Tibial nerve (tissue), 4 donors: Measurements from ENCODE around the gene CGB7. TPM values are rescaled to one million over a fixed set of nuclear protein-coding genes. Genes with fewer than 3 reads are reported as not detected.

Experiments
- DNase-seq, 2 donors: peaks; one replicate each; pipeline ENCODE4 v3.0.0-alpha.2; 2019; ENCODE audit warnings: low spot score in 2 of 2
- H3K27ac ChIP-seq, 4 donors: fragments of 200-600 bp; sonication (generic) in 3 of 4; one replicate each; pipeline ENCODE4 v1.5.1; 2017 to 2019; ENCODE audit warnings: mild to moderate bottlenecking in 1 of 4
- H3K27me3 ChIP-seq, 2 donors: fragments of 200-600 bp; sonication (generic) in 1 of 2; one replicate each; pipeline versions ENCODE4 v1.5.1 to v1.6.0; 2017 to 2019
- H3K36me3 ChIP-seq, 3 donors: fragments of 200-600 bp; sonication (generic); one replicate each; pipeline ENCODE4 v1.5.1; 2018 to 2019
- H3K4me1 ChIP-seq, 4 donors: fragments of 200-600 bp; sonication (generic) in 3 of 4; one replicate each; pipeline ENCODE4 v1.5.1; 2017 to 2019
- H3K4me3 ChIP-seq, 4 donors: fragments of 200-600 bp; sonication (generic) in 3 of 4; one replicate each; pipeline ENCODE4 v1.5.1; 2017 to 2019; ENCODE audit warnings: mild to moderate bottlenecking in 1 of 4, moderate library complexity in 1 of 4
- H3K9me3 ChIP-seq, 4 donors: fragments of 200-600 bp; sonication (generic) in 3 of 4; one replicate each; pipeline ENCODE4 v1.5.1; 2017 to 2019
- CTCF ChIP-seq, 5 experiments: fragments of 200-600 bp in 3 of 5; fragments of 450-650 bp in 2 of 5; sonication (generic) in 3 of 5; IDR thresholded peaks; one replicate each; pipeline ENCODE4 v1.5.1; 2016 to 2019; ENCODE audit warnings: antibody characterized with exemption in 5 of 5, mild to moderate bottlenecking in 3 of 5, moderate library complexity in 2 of 5
- EP300 ChIP-seq, 2 donors: sonication (generic); formaldehyde crosslinking; IDR thresholded peaks; one replicate each; pipeline ENCODE4 v1.6.1; 2017; ENCODE audit warnings: antibody characterized with exemption in 2 of 2, mild to moderate bottlenecking in 1 of 2
- POLR2A ChIP-seq, 2 donors: fragments of 450-650 bp; IDR thresholded peaks; one replicate each; pipeline ENCODE4 v1.6.1; 2017; ENCODE audit warnings: antibody characterized with exemption in 2 of 2, mild to moderate bottlenecking in 2 of 2, moderate library complexity in 2 of 2
- WGBS, 2 donors: methylation state at CpG; one replicate each; pipeline ENCODE4 v1.1.5; 2018; 5-methylcytosine and 5-hydroxymethylcytosine counted together
- total RNA-seq, 4 donors: library from RNA; depleted of rRNA; stranded (reverse); fragments of >200 nt; gene quantifications; one replicate each; pipeline ENCODE4 v1.1.0, GENCODE V29; 2016

Gene CGB7
- total RNA-seq, result not detected

DNA sequence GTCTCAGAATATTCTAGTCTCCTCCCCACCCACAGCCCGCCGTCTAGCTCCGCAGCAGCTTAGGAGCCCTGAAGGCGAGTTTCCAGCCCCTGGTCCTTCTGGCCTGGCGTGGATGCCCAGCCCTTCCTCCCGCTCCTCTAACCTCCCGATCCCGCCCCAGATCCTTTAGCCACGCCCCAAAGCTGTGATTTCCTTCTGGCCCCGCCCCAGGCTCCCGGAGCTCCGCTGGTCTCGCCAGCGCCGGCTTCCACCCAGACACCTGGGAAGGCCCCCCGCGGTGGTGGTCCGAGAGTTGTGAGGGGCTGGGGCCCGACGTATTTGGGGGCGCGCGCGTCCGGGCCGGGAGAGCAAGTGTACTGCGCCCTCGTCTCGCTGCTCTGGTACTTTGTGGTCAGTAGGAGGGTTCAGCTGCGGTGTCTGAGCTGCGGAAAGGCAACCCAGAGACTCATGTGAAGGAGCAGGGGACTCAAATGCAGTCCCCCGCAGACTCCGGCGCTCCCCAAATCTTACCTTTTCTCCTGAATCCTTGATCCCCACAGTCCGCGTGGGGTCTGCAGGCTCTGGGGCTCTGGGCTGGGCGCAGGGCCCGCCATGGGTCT, at the start of gene CGB7:
CGB7 (minus strand) TSS at position 114 of the 599 bp plus-strand sequence. CDS start 2,374 bp downstream, outside the sequence.
- TF ChIP-seq CTCF (IDR thresholded peaks at IDR 0.05) (no peak), POLR2A (IDR thresholded peaks at IDR 0.05) (no peak), EP300 (IDR thresholded peaks at IDR 0.05) (no peak)
- Histone ChIP-seq H3K4me3 (peak within 1 kb of the TSS; percentile 35 to 58 (median 51)), H3K27ac (no peak within 1 kb of the TSS), H3K9me3 (no peaks in the 10 kb centered on the region), H3K4me1 (peaks cover 0 to 27% (median 14%) of the 10 kb centered on the region in 4 donors), H3K27me3 (peaks cover 0 to 65% of the 10 kb centered on the region in 2 donors), H3K36me3 (no peaks in the 10 kb centered on the region)
- DNase-seq, result peak; percentile 29 to 54
- WGBS, 2 donors, result 2 to 3% methylated on average over 33 of the region's 38 CpGs

DNA sequence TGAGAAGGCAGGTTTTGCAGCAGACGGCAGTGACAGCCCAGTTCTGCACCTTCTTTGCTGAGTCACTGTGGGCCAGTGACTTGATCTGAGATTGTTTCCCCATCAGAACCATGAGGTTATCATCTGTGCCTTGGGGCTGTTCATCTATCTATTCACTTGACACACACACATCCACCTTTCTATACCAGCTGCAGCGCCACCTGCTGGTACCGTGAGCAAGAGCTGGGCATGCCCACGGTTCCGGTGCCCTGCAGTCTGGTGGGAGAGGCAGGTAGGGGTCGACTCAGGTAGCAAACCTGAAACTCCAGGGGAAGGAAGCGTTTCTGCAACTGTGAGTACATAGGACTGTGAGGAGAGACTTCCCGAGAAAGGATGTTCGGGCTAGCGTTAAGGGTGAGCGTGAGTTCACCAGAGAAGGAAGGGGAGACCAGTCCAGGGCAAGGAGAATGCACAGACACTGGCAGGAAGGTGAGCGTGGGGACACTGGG, 49.1 kb upstream of the CGB7 start:
- Histone ChIP-seq H3K4me3 (no peak overlapping the region), H3K4me1 (peaks cover 0 to 14% (median 0%) of the 10 kb centered on the region in 4 donors), H3K36me3 (peaks cover 0 to 76% (median 34%) of the 10 kb centered on the region in 3 donors), H3K27me3 (no peaks in the 10 kb centered on the region), H3K9me3 (no peaks in the 10 kb centered on the region), H3K27ac (no peak overlapping the region)
- DNase-seq, result peak in 1 of 2 donors; percentile 52
- peak; percentile 60 to 73 (median 62) for TF ChIP-seq CTCF (IDR thresholded peaks at IDR 0.05)
- TF ChIP-seq EP300 (IDR thresholded peaks at IDR 0.05), result no peak
- TF ChIP-seq POLR2A (IDR thresholded peaks at IDR 0.05), result no peak
- 70 to 71% methylated on average over 12 of the region's 12 CpGs for WGBS, 2 donors

DNA sequence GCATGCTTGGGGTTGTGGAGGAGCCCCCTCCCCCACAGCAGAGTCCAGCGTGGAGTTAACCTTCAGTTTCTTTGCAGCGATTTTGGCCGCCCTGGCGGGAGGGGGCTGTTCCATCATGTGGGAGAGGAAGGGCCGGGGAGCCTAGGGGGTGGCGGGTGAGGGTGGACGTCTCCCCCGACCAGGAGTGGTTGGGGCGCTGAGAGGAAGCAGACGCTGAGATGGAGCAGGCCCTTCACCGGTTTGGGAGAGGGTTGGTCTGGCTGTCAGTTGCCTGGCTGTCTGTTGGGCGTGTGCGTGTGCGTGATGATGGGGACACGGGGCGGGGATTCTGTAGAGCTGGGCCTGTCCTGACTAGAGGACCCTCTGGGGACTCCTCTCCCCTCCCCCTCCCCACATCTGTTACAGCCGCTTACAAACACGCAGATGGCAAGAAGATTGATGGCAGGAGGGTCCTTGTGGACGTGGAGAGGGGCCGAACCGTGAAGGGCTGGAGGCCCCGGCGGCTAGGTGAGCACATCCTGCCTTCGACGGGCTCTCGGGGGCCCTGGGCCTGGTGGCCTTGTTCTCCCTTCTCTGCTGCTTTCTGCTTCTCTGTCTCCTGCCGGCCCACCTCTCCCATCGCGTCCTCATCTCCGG, 46.8 kb upstream of the CGB7 start:
- TF ChIP-seq CTCF (IDR thresholded peaks at IDR 0.05) (no peak), EP300 (IDR thresholded peaks at IDR 0.05) (no peak), POLR2A (IDR thresholded peaks at IDR 0.05) (no peak)
- no peak overlapping the region for H3K27ac ChIP-seq
- H3K4me1 ChIP-seq, result no peaks in the 10 kb centered on the region
- no peak for DNase-seq
- WGBS, 2 donors, result 75 to 81% methylated on average over 30 of the region's 30 CpGs
- no peak overlapping the region for H3K4me3 ChIP-seq
- no peaks in the 10 kb centered on the region for H3K9me3 ChIP-seq
- H3K36me3 ChIP-seq, result peaks cover 6 to 100% (median 48%) of the 10 kb centered on the region in 3 donors
- H3K27me3 ChIP-seq, result no peaks in the 10 kb centered on the region

GRCh38 chr19:49103331-49104085, 46.0 kb upstream of the CGB7 start:
- Histone ChIP-seq H3K4me3 (no peak overlapping the region), H3K9me3 (no peaks in the 10 kb centered on the region), H3K27me3 (no peaks in the 10 kb centered on the region), H3K27ac (no peak overlapping the region), H3K36me3 (peaks cover 6 to 100% (median 54%) of the 10 kb centered on the region in 3 donors), H3K4me1 (no peaks in the 10 kb centered on the region)
- no peak for DNase-seq
- 81 to 86% methylated on average over 19 to 32 of the region's 33 CpGs for WGBS, 2 donors
- TF ChIP-seq EP300 (IDR thresholded peaks at IDR 0.05) (no peak), CTCF (IDR thresholded peaks at IDR 0.05) (no peak), POLR2A (IDR thresholded peaks at IDR 0.05) (no peak)
